GM10266 (cell line): ENCODE measurements around the gene CSMD2.

Source experiments
- DNase-seq: peaks from one replicate; pipeline ENCODE4 v3.0.0; 2012; ENCODE audit errors: extremely low spot score
- TF ChIP-seq, protein P1 (sequence below): IDR thresholded peaks from 2 replicates; pipeline ENCODE4 v1.5.1; 2012; ENCODE audit warnings: mild to moderate bottlenecking, low read depth; ENCODE audit not compliant: control insufficient read depth, insufficient read depth; ENCODE audit errors: missing control alignments

CSMD2 gene

GRCh38 chr1:33588726-33589125 is 576.3 kb downstream of the CSMD2 start:
- no peak for DNase-seq
- TF ChIP-seq, protein P1, sequence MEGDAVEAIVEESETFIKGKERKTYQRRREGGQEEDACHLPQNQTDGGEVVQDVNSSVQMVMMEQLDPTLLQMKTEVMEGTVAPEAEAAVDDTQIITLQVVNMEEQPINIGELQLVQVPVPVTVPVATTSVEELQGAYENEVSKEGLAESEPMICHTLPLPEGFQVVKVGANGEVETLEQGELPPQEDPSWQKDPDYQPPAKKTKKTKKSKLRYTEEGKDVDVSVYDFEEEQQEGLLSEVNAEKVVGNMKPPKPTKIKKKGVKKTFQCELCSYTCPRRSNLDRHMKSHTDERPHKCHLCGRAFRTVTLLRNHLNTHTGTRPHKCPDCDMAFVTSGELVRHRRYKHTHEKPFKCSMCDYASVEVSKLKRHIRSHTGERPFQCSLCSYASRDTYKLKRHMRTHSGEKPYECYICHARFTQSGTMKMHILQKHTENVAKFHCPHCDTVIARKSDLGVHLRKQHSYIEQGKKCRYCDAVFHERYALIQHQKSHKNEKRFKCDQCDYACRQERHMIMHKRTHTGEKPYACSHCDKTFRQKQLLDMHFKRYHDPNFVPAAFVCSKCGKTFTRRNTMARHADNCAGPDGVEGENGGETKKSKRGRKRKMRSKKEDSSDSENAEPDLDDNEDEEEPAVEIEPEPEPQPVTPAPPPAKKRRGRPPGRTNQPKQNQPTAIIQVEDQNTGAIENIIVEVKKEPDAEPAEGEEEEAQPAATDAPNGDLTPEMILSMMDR = no peak

DNA sequence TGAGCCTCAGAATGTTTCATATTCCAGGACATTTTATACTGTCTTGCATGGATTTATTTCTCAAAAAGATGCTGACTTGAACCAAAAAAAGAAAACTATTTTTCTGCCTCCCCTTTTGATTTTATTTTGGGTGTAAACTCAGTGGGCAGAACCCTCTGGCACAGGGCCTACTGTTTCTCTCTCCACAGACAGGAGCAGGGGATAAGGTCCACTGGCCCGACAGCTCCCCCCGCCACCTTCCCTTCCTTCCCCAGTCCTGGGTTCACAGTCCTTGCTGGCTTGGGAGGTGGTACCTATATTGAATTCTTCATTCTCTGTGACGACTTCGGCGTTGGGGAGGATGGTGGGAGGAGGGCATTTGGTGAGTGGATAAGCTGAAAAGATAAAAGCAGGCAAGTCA is 578.2 kb downstream of the CSMD2 start:
- TF ChIP-seq, protein P1 = no peak
- DNase-seq = no peak

DNA sequence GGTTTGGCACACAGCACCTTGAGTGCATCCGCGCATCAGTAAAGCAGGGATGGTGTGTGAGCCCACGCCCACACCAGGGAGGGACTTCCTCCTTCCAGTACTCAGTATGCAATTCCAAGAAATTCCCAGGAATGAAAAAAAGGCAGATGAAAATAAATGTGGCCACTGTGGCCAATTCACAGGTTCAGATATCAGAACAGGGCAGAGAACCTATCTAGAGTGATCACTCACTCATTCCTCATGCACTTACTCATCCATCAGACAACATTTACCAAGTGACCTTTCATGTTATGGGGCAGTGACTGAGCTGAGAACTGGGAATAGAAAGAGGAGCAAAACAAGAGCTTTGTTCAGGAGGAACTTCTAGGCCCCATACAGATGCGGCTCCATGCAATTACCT is 578.9 kb downstream of the CSMD2 start:
- TF ChIP-seq, protein P1 = no peak
- no peak for DNase-seq

DNA sequence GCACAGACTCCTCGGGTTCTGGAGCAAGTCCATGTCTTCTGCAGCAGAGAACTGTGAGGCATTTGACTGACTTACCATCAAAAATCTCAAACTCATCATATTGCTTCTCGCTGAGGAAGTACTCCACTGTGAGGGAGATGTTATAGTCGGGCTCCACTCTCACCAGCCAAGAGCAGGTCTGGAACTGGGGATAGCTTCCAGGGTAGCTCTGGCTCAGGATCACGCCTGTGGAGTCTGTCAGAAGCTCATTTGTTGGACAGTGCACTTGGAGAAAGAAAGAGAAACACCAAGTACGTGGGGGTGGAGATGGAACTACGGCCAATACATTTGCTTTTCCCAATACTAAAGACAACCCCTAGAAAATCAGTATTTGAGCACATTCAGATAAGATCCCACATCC is 581.5 kb downstream of the CSMD2 start:
- TF ChIP-seq, protein P1 = no peak
- DNase-seq = no peak

- DNase-seq = no peak
- TF ChIP-seq, protein P1 = no peak
Measured at GRCh38 chr1:33578557-33579448, 586.2 kb downstream of the CSMD2 start.

GRCh38 chr1:33577663-33578062 is 587.4 kb downstream of the CSMD2 start:
- TF ChIP-seq, protein P1 = no peak
- no peak for DNase-seq
